Measurements from ENCODE around the gene SCN1B.

Gene SCN1B

GRCh38 chr19:35084509-35084762, 54.2 kb downstream of the SCN1B start:
- no peak for TF ChIP-seq POLR2A (IDR thresholded peaks at IDR 0.05; ENCODE audit: low read depth, low read length)
- no peak for DNase-seq (ENCODE audit: insufficient read length, low spot score)
- FAIRE-seq = no peak

GRCh38 chr19:35085947-35086346, 55.7 kb downstream of the SCN1B start:
- FAIRE-seq (no peak), DNase-seq (ENCODE audit: insufficient read length, low spot score) (no peak)
- TF ChIP-seq POLR2A (IDR thresholded peaks at IDR 0.05; ENCODE audit: low read depth, low read length) = no peak

- no peak for TF ChIP-seq POLR2A (IDR thresholded peaks at IDR 0.05; ENCODE audit: low read depth, low read length)
- FAIRE-seq = no peak
- no peak for DNase-seq (ENCODE audit: insufficient read length, low spot score)
These were observed 56.2 kb downstream of the SCN1B start for GRCh38 chr19:35086455-35086854.

GRCh38 chr19:35087393-35087792, 57.1 kb downstream of the SCN1B start:
- DNase-seq (ENCODE audit: insufficient read length, low spot score) = no peak
- no peak for TF ChIP-seq POLR2A (IDR thresholded peaks at IDR 0.05; ENCODE audit: low read depth, low read length)
- no peak for FAIRE-seq

GRCh38 chr19:35088131-35088913, 58.1 kb downstream of the SCN1B start:
- DNase-seq (ENCODE audit: insufficient read length, low spot score) (peak; percentile 95), FAIRE-seq (peak; percentile 79)
- no peak for TF ChIP-seq POLR2A (IDR thresholded peaks at IDR 0.05; ENCODE audit: low read depth, low read length)

GRCh38 chr19:35089554-35089953, 59.3 kb downstream of the SCN1B start:
- DNase-seq (ENCODE audit: insufficient read length, low spot score) = no peak
- TF ChIP-seq POLR2A (IDR thresholded peaks at IDR 0.05; ENCODE audit: low read depth, low read length) = no peak
- FAIRE-seq = no peak

Data from H54 (cell line).